PC-9 (cell line): ENCODE data around the gene ARPP19.

Experiments used
- EZH2 ChIP-seq: fragments of 200-600 bp; sonication (generic); IDR thresholded peaks from 2 replicates; pipeline ENCODE4 v1.8.0; 2017; ENCODE audit warnings: antibody characterized with exemption, low read depth
- TF ChIP-seq, protein P1 (sequence below): fragments of 200-600 bp; sonication (generic); conservative IDR thresholded peaks from 2 replicates; pipeline ENCODE4 v1.6.1; 2017; ENCODE audit warnings: mixed run types, antibody characterized with exemption, mild to moderate bottlenecking, moderate library complexity

DNA sequence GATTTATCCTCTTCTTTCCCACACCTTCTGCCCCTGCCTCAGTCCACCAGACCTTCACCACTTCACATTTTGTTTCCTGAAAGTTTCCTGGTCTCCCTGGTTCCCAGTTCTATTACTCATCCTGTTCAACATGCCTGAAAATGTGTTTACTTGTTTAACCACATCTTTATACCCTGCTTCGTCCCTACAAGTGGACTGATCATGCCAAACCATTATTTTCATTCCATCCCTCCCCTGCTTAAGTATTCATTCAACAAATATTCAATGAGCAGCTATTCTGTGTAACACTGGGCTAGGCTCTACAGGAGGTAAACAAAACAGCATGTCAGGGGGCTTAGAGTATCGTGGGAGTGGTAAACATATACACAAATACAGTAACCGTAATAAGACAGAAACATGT, 45.6 kb downstream of the ARPP19 start:
- TF ChIP-seq, protein P1, sequence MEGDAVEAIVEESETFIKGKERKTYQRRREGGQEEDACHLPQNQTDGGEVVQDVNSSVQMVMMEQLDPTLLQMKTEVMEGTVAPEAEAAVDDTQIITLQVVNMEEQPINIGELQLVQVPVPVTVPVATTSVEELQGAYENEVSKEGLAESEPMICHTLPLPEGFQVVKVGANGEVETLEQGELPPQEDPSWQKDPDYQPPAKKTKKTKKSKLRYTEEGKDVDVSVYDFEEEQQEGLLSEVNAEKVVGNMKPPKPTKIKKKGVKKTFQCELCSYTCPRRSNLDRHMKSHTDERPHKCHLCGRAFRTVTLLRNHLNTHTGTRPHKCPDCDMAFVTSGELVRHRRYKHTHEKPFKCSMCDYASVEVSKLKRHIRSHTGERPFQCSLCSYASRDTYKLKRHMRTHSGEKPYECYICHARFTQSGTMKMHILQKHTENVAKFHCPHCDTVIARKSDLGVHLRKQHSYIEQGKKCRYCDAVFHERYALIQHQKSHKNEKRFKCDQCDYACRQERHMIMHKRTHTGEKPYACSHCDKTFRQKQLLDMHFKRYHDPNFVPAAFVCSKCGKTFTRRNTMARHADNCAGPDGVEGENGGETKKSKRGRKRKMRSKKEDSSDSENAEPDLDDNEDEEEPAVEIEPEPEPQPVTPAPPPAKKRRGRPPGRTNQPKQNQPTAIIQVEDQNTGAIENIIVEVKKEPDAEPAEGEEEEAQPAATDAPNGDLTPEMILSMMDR: no peak
- TF ChIP-seq EZH2: no peak
